HepG2 (cell line): Measurements from ENCODE around the gene UGT1A3. TPM values are rescaled to one million over a fixed set of nuclear protein-coding genes. Genes with fewer than 3 reads are reported as not detected.

Source experiments
- ATAC-seq: fragments of 200-7000 bp; cut with Tn5 transposase; 3 replicates; pipeline ENCODE4 v1.9.1; 2020; ENCODE audit warnings: mild to moderate bottlenecking, moderate library complexity
- BruUV-seq: library from RNA; stranded (reverse); fragments of 400-500 nt; replicated peaks from 2 replicates; lab custom pipeline; 2021; lab: Mats Ljungman, UMichigan
- CTCF ChIA-PET: fragments of 300-600 bp; formaldehyde crosslinking; extraction: SDS; loops from one replicate; lab custom pipeline; 2021; ENCODE audit warnings: low total read pairs, inconsistent platforms, low intra/inter-chr PET ratio; lab: Yijun Ruan, JAX
- POLR2A ChIA-PET: fragments of 350-600 bp; sonication (Branson Sonifier 250); formaldehyde crosslinking; loops from one replicate; lab custom pipeline; 2020; ENCODE audit warnings: antibody characterized with exemption, inconsistent platforms; lab: Yijun Ruan, JAX
- DNase-seq: peaks from one replicate; pipeline ENCODE4 v3.0.0-alpha.2; 2015; ENCODE audit warnings: low spot score
- FAIRE-seq: peaks from 3 replicates; lab custom pipeline; 2011; peaks lifted over from hg19 to GRCh38; lab: Jason Lieb, UNC
- H2AFZ ChIP-seq: one replicate; pipeline ENCODE4 v1.6.1; 2011; ENCODE audit warnings: low read length, inconsistent platforms
- H3K27ac ChIP-seq: fragments of 300-600 bp; 3 replicates; pipeline ENCODE4 v1.8.0; 2011; ENCODE audit warnings: mixed run types, mild to moderate bottlenecking, mixed read lengths, low read length, inconsistent platforms; ENCODE audit not compliant: insufficient read depth; ENCODE audit errors: extremely low read length
- H3K27me3 ChIP-seq, 2 experiments: fragments of 200-600 bp in 1 of 2; 2 replicates in 1 of 2; 3 replicates in 1 of 2; pipeline versions ENCODE4 v1.6.0 to v1.8.0; 2011; ENCODE audit warnings: low read length in 2 of 2, mild to moderate bottlenecking in 2 of 2, moderate library complexity in 2 of 2, inconsistent platforms in 1 of 2; ENCODE audit not compliant: insufficient read depth in 2 of 2, control insufficient read depth in 1 of 2
- H3K36me3 ChIP-seq, 2 experiments: fragments of 200-600 bp in 1 of 2; replicated peaks in 1 of 2; 2 replicates in 1 of 2; 3 replicates in 1 of 2; pipeline versions ENCODE4 v1.5.1 to v1.8.0; 2011; ENCODE audit warnings: low read length in 2 of 2, inconsistent platforms in 1 of 2; ENCODE audit not compliant: insufficient read depth in 2 of 2, control insufficient read depth in 1 of 2
- H3K4me1 ChIP-seq: 2 replicates; pipeline ENCODE4 v1.5.1; 2012; ENCODE audit warnings: low read length, inconsistent platforms; ENCODE audit not compliant: insufficient read depth
- H3K4me2 ChIP-seq: 2 replicates; pipeline ENCODE4 v1.6.0; 2011; ENCODE audit warnings: low read depth, low read length, inconsistent platforms
- H3K4me3 ChIP-seq, 3 experiments: fragments of 200-600 bp in 1 of 3; sonication (generic), shearing (Covaris generic) in 1 of 3; replicated peaks in 1 of 3; 2 replicates each; pipeline ENCODE4 v1.5.1; 2011 to 2016; ENCODE audit warnings: low read length in 3 of 3, inconsistent platforms in 2 of 3, low read depth in 2 of 3, mild to moderate bottlenecking in 2 of 3, control low read depth in 1 of 3, mixed read lengths in 1 of 3; ENCODE audit not compliant: insufficient read depth in 1 of 3
- H3K79me2 ChIP-seq: one replicate; pipeline ENCODE4 v1.6.1; 2011; ENCODE audit warnings: low read length, inconsistent platforms; ENCODE audit not compliant: insufficient read depth
- H3K9ac ChIP-seq: 2 replicates; pipeline ENCODE4 v1.6.0; 2011; ENCODE audit warnings: mild to moderate bottlenecking, low read depth, low read length, inconsistent platforms; ENCODE audit not compliant: insufficient read depth
- H3K9me3 ChIP-seq: 2 replicates; pipeline ENCODE4 v1.5.1; 2012; ENCODE audit warnings: mild to moderate bottlenecking, low read length
- H4K20me1 ChIP-seq: 2 replicates; pipeline ENCODE4 v1.6.0; 2011; ENCODE audit warnings: inconsistent platforms, mild to moderate bottlenecking, low read length, moderate library complexity; ENCODE audit not compliant: insufficient read depth
- HOXA5 ChIP-seq: sonication (generic); formaldehyde crosslinking; IDR thresholded peaks from 2 replicates; pipeline ENCODE4 v1.4.0; 2020; ENCODE audit warnings: missing genetic modification reagents
- ZNF512 ChIP-seq: sonication (generic); formaldehyde crosslinking; IDR thresholded peaks from 2 replicates; pipeline ENCODE4 v1.4.0; 2020; ENCODE audit warnings: mild to moderate bottlenecking, missing genetic modification reagents
- ZNF530 ChIP-seq: sonication (generic); formaldehyde crosslinking; IDR thresholded peaks from 2 replicates; pipeline ENCODE4 v1.5.0; 2020; ENCODE audit warnings: low read depth, mild to moderate bottlenecking, missing genetic modification reagents
- WGBS: methylation state at CpG from one replicate; pipeline ENCODE4 v1.1.6; 2017; ENCODE audit warnings: low lambda C conversion rate; 5-methylcytosine and 5-hydroxymethylcytosine counted together
- in situ Hi-C: cut with HindIII; loops from 2 replicates; pipeline ENCODE4 v1.10.0; 2017; ENCODE audit warnings: low pct_unique_long_range_greater_than_20kb; ENCODE audit not compliant: extremely low pct_ligation_motif_present
- intact Hi-C: fragments of 100-400 bp; cut with micrococcal nuclease; formaldehyde crosslinking; loops from one replicate; pipeline ENCODE4 v1.10.0; 2022; ENCODE audit not compliant: unreplicated experiment
- polyA plus RNA-seq, 8 experiments: library from polyadenylated mRNA; depleted of rRNA in 3 of 8; stranded (reverse) in 7 of 8; unstranded in 1 of 8; fragments of >200 nt; fragmentation: Illumina TruSeq in 4 of 8; extraction: Trizol in 4 of 8; gene quantifications; 2 replicates each; pipeline versions ENCODE4 v1.2.1 to v1.2.3, GENCODE V29; 2011 to 2016; ENCODE audit warnings: low read depth in 4 of 8, missing spikeins in 1 of 8, mixed read lengths in 1 of 8; ENCODE audit not compliant: insufficient read depth in 1 of 8
- total RNA-seq, 5 experiments: library from RNA; depleted of rRNA; stranded (reverse); fragments of >200 nt; fragmentation: Illumina TruSeq; extraction: Trizol; gene quantifications; 2 replicates each; pipeline ENCODE4 v1.2.3, GENCODE V29; 2016; ENCODE audit warnings: low read depth in 1 of 5

The UGT1A3 gene
- total and polyA plus RNA-seq, 2 of the 13 experiments (the other 11 are each of a cell fraction or from before 2014, with no cell fraction given), result not detected

DNA sequence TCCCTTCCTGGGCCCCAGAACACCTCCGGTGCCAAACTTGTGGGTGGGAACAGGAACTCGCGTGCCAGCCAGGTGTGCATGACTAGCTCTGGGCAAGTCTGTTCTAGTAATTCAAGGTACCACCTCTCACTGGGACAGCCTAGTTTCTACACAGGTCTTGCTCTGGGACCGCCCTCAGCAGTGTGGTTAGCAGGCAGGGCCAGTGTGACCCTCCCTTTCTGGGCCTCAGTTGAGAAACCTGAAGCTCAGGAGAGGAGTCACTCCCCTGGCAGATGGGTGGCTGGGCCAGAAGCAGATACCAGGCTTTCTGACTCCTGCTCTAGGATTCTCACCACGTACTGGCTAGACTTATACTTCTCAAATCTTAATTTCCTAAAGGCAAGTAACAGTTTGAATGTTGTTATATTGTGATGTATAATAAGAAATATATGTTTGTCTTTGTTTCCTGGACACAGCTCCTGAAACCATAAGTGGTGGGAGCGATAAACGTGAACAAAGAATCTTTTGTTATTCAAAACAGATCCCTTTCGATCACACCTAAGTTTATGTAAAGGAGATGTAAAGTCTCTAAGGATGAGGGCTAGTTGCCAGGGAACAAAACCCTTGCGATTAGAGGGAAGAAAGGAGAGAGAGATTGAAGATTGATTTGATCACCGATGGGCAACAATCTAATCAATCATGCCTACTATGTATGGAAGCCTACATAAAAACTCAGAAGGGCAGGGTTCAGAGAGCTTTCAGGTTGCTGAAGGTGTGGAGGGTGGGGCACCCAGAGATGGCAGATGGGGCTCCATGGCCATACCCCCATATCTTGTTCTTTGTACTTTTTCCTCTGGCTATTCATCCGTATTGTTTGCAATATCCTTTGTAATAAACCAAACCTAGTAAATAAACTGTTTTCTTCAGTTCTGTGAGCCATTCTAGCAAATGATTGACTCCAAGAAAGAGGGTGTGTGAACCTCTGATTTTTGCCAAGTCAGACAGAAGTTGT is 37.1 kb upstream of the UGT1A3 start (continued):
- TF ChIP-seq ZNF530 (CRISPR knock-in tag), result no peak
- TF ChIP-seq HOXA5 (CRISPR knock-in tag), result no peak

DNA sequence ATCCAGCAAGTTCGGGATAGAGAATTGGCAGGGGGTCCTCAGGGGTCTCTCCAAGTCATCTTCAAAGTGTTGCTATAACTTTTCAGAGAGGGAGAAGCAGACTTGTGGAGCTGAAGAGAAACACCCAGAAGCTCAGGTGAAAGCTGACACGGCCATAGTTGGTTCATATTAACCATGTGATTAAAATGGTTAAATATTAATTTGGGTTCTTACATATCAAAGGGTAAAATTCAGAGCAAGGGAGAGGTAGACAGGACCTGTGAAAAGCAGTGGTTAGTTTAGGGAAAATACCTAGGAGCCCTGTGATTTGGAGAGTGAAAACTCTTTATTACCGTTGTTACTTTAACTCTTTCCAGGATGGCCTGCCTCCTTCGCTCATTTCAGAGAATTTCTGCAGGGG is 36.2 kb upstream of the UGT1A3 start, which contains the start of gene UGT1A6:
UGT1A6 (plus strand) TSS at position 243 of the 400 bp plus-strand sequence; CDS start at position 358, 115 bp downstream.
- in situ Hi-C loops, result no loop called here
- FAIRE-seq, result no peak
- Histone ChIP-seq H2AFZ (no peak within 1 kb of the TSS), H3K27ac (no peak within 1 kb of the TSS), H3K4me2 (no peak within 1 kb of the TSS), H3K4me3 (no peak within 1 kb of the TSS)
- DNase-seq, result no peak
- POLR2A ChIA-PET, result no interaction called here
- TF ChIP-seq ZNF512 (CRISPR knock-in tag), result no peak
- TF ChIP-seq, all 625 proteins: peak for 0
- Histone ChIP-seq H3K36me3 (no peaks in the 10 kb centered on the region), H3K9me3 (no peaks in the 10 kb centered on the region), H3K27me3 (no peaks in the 10 kb centered on the region), H4K20me1 (no peaks in the 10 kb centered on the region), H3K9ac (no peak within 1 kb of the TSS), H3K4me1 (peaks cover 16% of the 10 kb centered on the region), H3K79me2 (no peaks in the 10 kb centered on the region)
- no peak for ATAC-seq
- 71% methylated on average over 4 of the region's 4 CpGs for WGBS
- CTCF ChIA-PET, result no interaction called here
- intact Hi-C loops, result no loop called here
- no TSS peak for BruUV-seq
